Astrocyte (in vitro differentiated cells and primary cell): Measurements from ENCODE around the gene PCDH10.

Experiments used
- EZH2 ChIP-seq: IDR thresholded peaks from 2 replicates; pipeline ENCODE4 v1.6.1; 2012; ENCODE audit warnings: mild to moderate bottlenecking, low read length, inconsistent platforms; ENCODE audit not compliant: insufficient read depth
- TF ChIP-seq, protein P1 (sequence below): IDR thresholded peaks from 2 replicates; pipeline ENCODE4 v1.5.1; 2011; ENCODE audit warnings: low read depth, mild to moderate bottlenecking, inconsistent platforms, low read length, moderate library complexity; ENCODE audit not compliant: insufficient read depth

- TF ChIP-seq, protein P1, sequence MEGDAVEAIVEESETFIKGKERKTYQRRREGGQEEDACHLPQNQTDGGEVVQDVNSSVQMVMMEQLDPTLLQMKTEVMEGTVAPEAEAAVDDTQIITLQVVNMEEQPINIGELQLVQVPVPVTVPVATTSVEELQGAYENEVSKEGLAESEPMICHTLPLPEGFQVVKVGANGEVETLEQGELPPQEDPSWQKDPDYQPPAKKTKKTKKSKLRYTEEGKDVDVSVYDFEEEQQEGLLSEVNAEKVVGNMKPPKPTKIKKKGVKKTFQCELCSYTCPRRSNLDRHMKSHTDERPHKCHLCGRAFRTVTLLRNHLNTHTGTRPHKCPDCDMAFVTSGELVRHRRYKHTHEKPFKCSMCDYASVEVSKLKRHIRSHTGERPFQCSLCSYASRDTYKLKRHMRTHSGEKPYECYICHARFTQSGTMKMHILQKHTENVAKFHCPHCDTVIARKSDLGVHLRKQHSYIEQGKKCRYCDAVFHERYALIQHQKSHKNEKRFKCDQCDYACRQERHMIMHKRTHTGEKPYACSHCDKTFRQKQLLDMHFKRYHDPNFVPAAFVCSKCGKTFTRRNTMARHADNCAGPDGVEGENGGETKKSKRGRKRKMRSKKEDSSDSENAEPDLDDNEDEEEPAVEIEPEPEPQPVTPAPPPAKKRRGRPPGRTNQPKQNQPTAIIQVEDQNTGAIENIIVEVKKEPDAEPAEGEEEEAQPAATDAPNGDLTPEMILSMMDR = no peak
- TF ChIP-seq EZH2 = no peak
Observed at GRCh38 chr4:133186845-133187244, 37.8 kb downstream of the PCDH10 start.
